T47D (cell line): Measurements from ENCODE around the gene DSC1.
A peak's percentile ranks its signal among the peaks of the same experiment; 100 is the strongest.
"Not testable (repeated sequence)": the region's sequence is repeated elsewhere in the genome, so short reads cannot be mapped to it uniquely, and the experiment has no call there.

ENCODE experiments used
- DNase-seq, 2 experiments: peaks; one replicate each; pipeline versions ENCODE4 v3.0.0 to v3.0.0-alpha.2; 2011 to 2012; ENCODE audit warnings: low read depth in 1 of 2, low spot score in 1 of 2
- JUND ChIP-seq: IDR thresholded peaks from 2 replicates; pipeline ENCODE4 v1.6.1; 2012; ENCODE audit warnings: low read depth
- in situ Hi-C: cut with HindIII; loops from 2 replicates; pipeline ENCODE4 v1.10.0; 2016; ENCODE audit warnings: low sequenced_read_pairs, low pct_unique_long_range_greater_than_20kb

Gene DSC1

DNA sequence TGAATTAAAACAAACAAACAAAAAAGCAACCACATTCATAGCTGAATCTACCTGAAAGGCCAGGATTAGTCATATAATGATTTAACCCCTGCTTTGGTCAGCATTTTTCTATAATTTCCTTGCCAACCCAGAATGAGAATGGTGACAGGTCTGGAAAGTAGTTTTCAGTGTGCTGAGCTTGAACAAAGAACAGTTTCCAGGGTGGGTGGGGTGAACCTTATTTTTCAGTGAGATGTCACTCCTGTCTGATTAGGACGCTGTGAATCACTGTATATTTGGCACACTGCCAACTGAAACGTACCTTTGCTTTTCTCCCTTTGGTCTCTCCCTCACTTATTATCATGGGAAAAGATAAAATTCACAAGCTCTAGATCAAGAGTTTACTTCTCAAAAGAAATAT lies 35.0 kb upstream of the DSC1 start:
- no peak for TF ChIP-seq JUND
- DNase-seq, result no peak
- in situ Hi-C loops, result no loop called here

DNA sequence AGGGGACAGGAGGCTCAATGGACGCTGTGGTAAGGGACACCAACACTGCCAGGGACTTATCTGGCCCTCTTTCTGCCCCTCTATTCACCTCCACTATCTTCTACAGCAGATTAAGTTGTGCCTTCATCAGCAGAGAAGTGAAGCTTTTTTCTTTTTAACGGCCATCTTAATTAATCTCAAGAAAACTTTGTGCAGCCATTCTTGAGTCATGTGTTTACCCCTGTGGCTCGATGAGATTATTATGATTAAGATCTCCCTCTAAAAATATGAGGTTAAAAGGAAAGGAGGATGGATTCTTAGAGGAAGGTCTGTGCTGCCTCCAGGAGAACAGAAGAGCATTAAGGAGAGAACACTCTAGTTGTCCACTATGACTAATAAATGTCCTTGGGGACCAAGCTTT lies 32.4 kb upstream of the DSC1 start:
- TF ChIP-seq JUND, result no peak
- in situ Hi-C loops, result no loop called here
- DNase-seq, result no peak

DNA sequence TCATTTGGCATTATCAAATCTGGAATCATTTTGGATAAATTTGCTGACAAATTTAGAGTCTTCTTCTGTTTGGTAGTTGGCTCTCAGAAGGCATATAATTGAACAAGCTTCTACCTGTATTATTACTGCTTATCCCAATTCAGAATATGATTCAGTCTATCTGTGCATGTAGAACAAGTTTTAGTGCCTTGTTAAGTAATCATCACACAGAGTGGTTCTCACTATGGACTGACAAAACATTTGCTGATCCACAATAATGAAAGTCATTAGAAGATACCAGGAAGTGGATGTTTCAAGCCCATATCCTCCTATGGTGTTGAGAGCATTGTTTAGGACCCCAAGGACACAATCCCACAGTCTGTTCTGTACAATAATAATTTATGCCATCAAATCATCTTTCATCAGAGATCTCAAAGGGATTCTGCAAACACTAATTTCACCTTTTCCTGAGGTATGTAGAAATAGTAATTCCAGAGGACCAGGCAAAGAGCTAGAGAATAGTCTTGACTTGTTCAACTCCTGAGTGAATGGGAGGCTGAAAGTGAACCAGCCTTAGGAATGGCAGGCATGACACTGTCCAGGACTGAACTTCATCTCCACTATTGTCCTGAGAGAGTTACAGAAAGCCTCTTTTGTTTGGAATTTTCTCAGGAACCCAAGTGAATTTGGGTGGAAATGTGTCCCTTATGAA lies 29.6 kb upstream of the DSC1 start:
- no peak for DNase-seq
- in situ Hi-C loops, result no loop called here
- no peak for TF ChIP-seq JUND

DNA sequence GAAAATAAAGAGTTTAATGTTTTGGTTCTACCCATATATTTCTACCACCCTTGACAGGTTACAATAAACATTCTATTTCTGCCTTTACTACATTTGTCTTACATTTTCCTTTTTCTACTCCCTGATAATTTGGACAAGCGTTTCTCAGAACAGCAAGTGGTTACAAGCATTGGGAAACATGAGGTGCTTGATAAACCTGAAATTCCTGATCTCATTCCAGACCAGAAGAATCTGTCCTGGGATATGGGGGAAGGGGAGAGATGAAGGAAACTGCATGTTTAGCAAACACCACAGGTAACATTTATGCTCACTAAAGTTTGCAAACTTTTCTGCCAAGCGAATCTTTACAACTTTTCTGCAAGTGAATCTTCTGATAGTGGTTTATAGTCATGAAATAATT lies 28.3 kb upstream of the DSC1 start:
- no peak for TF ChIP-seq JUND
- DNase-seq, result peak in 1 of 2 experiments; percentile 72
- in situ Hi-C loops, result no loop called here

- in situ Hi-C loops, result no loop called here
- no peak for DNase-seq
- TF ChIP-seq JUND, result no peak
Observed at GRCh38 chr18:31189757-31190156, 27.1 kb upstream of the DSC1 start.

DNA sequence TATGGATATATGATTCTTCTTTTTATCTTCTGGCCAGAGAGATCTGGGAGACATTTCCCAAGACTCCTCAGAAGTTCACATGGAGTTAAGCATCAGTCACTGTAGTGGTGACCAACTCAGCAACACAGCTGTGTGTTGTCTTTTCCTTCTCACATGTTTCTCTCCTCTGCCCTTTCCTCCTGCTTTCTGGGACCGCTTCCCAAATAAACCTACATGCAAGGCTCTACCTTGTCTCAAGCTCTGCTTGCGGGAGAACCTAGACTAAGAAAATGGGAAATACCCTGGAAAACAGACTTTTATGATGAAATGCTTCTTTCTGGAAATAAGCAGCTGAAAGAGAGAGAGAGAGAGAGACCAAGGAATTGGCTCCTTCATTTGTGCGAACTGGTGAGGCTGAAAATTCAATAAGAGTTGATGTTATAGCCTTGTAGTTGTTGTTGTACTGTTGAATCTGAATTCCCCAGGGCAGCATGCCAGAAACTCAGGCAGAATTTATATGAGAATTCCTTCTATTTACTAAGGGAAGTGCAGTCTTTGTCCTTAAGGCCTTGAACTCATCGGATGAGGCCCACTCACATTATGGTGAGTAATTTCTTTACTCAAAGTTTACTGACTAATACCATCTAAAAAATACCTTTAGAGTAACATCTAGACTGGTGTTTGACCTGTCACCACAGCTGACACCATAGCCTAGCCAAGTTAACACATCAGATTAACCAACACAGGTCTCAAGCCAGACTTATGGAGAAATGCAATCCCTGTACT lies 22.7 kb upstream of the DSC1 start:
- DNase-seq, result no peak
- in situ Hi-C loops, result no loop called here
- TF ChIP-seq JUND, result no peak

DNA sequence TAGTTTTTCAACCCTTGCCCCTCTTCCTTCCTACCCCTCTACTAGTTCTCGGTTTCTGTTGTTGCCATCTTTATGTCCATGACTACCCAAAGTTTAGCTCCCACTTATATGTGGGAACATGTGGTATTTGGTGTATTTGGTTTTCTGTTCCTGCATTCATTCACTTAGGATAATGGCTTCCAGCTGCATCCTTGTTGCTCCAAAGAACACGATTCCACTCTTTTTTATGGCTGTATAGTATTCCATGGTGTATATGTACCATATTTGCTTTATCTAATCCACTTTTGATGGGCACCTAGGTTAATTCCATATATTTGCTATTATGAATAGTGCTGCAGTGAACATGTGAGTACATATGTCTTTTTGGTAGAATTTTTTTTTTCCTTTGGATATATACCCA lies 20.6 kb upstream of the DSC1 start:
- in situ Hi-C loops, result no loop called here
- TF ChIP-seq JUND, result no peak
- no peak for DNase-seq

DNA sequence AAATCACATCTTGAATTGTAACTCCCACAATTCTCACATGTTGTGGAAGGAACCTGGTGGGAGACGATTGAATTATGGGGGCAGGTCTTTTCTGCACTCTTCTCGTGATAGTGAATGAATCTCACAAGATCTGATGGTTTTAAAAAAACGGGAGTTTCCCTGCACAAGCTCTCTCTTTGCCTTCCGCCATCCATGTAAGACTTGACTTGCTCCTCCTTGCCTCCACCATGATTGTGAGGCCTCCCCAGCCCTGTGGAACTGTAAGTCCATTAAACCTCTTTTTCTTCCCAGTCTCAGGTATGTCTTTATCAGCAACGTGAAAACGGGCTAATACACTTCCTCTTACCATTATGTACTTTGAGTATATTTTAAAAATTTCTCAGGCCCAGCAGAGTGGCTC lies 14.7 kb upstream of the DSC1 start:
- in situ Hi-C loops, DNase-seq: not testable (repeated sequence)

GRCh38 chr18:31176531-31176930 lies 13.9 kb upstream of the DSC1 start:
- TF ChIP-seq JUND, result no peak
- in situ Hi-C loops, result no loop called here
- no peak for DNase-seq

DNA sequence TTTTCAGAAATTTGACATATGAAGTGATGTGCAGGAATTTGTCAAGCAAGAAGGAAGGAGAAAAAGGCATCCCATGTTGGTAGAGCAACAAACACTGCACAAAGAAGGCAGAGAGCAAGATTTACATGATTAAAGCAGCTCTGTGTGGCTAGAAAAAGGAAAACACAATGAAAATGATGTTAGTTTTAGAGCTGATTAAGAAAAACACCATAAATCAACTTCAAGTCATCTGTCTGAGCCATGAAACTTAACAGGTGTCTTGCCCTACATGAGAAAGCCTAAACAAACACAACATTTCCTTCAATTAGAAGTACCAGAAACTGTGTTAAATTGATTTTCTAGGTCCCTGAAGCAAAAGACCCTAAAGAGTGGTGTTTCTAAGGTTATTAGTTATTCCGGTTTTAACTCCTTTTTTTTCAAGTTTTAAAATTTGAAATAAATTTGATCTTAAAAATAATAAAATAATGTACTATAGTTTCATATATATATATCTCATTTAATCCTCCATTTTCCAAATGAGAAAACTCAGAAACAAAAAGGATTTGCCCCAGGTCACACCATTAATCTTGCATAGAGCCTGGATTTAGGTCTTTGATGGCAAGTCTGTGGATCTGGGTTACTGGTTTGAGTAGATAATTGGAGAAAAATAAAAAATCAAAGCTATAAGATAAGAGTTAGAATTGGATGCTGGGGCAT lies 8.6 kb upstream of the DSC1 start:
- DNase-seq, result no peak
- no peak for TF ChIP-seq JUND
- in situ Hi-C loops, result no loop called here

DNA sequence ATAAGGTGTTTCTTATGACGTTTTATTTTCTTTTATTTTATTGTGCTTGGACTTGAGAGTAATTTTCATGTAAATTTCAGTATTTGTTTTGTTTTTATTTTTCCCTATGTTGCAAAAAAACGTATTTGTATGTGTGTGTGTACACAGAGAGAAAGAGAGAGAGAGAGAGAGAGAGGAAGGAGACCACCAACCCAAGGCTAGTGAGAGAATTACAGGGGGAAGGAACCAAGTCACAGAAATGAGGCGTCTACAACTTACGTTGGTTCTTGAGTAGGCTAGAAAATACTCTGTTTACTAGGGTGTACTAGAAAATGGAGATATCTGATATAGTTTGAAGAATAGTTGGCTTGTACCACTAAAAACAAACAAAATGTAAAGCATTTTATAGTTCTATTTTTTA lies 7.7 kb upstream of the DSC1 start:
- in situ Hi-C loops, result no loop called here

DNA sequence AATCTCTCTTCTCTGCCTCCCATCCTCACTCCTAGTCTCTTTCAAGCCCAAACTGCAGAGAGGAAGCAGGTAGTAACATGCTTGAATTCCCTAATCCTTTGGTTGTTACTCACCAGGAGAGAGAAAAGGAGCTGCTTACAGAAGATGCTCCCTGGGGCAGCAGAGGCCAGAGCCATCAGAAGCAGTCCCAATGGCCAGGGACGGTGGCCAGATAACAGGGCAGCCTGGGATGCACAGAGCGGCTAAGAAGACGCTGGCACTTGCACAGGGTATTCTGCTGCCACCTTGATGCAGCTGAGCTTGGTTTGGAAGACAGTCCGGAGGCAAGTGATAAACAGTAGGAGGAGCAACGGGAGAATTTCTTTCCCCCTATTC lies 250 bp downstream of the DSC1 start:
- peak in 1 of 2 experiments; percentile 4 for DNase-seq
- in situ Hi-C loops, result no loop called here
- no peak for TF ChIP-seq JUND

More for the DNA sequence above, 7.7 kb upstream of the DSC1 start:
- no peak for DNase-seq
- no peak for TF ChIP-seq JUND

DNA sequence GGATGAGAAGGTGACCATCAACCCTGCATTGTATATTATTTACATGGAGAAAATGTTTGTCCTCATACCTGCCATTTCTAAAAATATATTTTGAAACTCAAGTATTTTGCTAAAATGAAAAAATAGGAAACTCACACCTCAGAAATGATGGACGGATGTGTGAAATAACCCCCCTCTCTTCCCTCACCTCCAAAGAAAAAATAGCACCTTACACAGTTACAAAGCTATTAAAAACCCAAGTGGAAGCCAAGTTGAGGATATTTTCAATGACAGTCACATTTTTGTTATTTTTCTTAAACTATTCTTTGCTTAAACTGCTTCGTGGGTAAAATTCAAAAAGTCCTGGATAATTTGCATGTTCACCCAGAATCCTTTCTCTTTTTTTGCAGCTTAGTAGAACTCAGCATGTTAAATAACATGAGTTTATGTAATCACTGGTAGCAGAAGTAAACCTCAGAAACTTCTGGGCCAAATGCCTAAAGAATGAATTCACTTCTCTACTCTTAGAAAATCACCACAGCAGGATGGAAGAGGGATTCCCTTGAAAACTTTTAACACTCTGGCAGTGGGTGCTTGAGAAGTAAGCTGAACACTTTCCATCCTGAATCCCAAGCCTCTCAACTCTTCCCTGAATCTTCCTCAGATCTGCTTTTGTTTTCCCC lies 768 bp downstream of the DSC1 start:
- in situ Hi-C loops, result no loop called here
- TF ChIP-seq JUND, result no peak
- no peak for DNase-seq
